A549 (cell line): ENCODE data around the gene PLPPR1. TPM values are rescaled to one million over a fixed set of nuclear protein-coding genes. Genes with fewer than 3 reads are reported as not detected.

Source experiments
- ATAC-seq, 2 experiments: fragments of 200-7000 bp in 1 of 2; fragments of >200 bp in 1 of 2; cut with Nextera tagmentation in 1 of 2; cut with Tn5 transposase in 1 of 2; 3 replicates each; pipeline versions ENCODE4 v1.8.0 to v1.9.1; 2018 to 2020; ENCODE audit warnings: mild to moderate bottlenecking in 1 of 2, moderate library complexity in 1 of 2
- CTCF ChIA-PET: fragments of 300-600 bp; sonication (Branson Sonifier 250); formaldehyde crosslinking; extraction: SDS; loops from one replicate; lab custom pipeline; 2021; ENCODE audit warnings: antibody characterized with exemption, inconsistent platforms; lab: Yijun Ruan, JAX
- POLR2A ChIA-PET: fragments of 350-600 bp; formaldehyde crosslinking; extraction: SDS; loops from one replicate; lab custom pipeline; 2021; ENCODE audit warnings: antibody characterized with exemption, inconsistent platforms; lab: Yijun Ruan, JAX
- DNase-seq, 2 experiments: peaks; one replicate each; pipeline versions ENCODE4 v3.0.0 to v3.0.0-alpha.2; 2011 to 2016; ENCODE audit warnings: low read depth in 1 of 2, low spot score in 1 of 2
- FAIRE-seq: peaks from 2 replicates; lab custom pipeline; 2011; peaks lifted over from hg19 to GRCh38; lab: Jason Lieb, UNC
- H3K27ac ChIP-seq, 2 experiments: fragments of >200 bp; sonication (Bioruptor Twin); formaldehyde crosslinking; 3 replicates each; pipeline ENCODE4 v1.5.1; 2016 to 2017
- H3K4me1 ChIP-seq: fragments of >200 bp; sonication (Bioruptor Twin); formaldehyde crosslinking; 3 replicates; pipeline ENCODE4 v1.6.1; 2016
- H3K4me2 ChIP-seq: fragments of >200 bp; sonication (Bioruptor Twin); formaldehyde crosslinking; 3 replicates; pipeline ENCODE4 v1.6.1; 2016
- H3K4me3 ChIP-seq: fragments of >200 bp; sonication (Bioruptor Twin); formaldehyde crosslinking; 3 replicates; pipeline ENCODE4 v1.5.1; 2016
- H3K9me3 ChIP-seq: fragments of >200 bp; sonication (Bioruptor Twin); formaldehyde crosslinking; 3 replicates; pipeline ENCODE4 v1.6.1; 2016
- CBX8 ChIP-seq: fragments of 200-600 bp; sonication (generic); IDR thresholded peaks from 2 replicates; pipeline ENCODE4 v1.6.1; 2016
- CHD4 ChIP-seq: fragments of 200-600 bp; sonication (generic); IDR thresholded peaks from 2 replicates; pipeline ENCODE4 v1.6.1; 2016; ENCODE audit warnings: antibody characterized with exemption, mild to moderate bottlenecking, borderline replicate concordance
- EHF ChIP-seq: fragments of 250-450 bp; sonication (Bioruptor Pico); IDR thresholded peaks from 2 replicates; pipeline ENCODE4 v1.5.0; 2020; ENCODE audit warnings: mild to moderate bottlenecking
- FOSL2 ChIP-seq, 2 experiments: fragments of 450-650 bp in 1 of 2; fragments of >200 bp in 1 of 2; sonication (Bioruptor Twin) in 1 of 2; formaldehyde crosslinking; IDR thresholded peaks; 2 replicates each; pipeline versions ENCODE4 v1.5.0 to v1.6.1; 2016 to 2020; ENCODE audit warnings: mild to moderate bottlenecking in 1 of 2, moderate library complexity in 1 of 2
- GATA3 ChIP-seq: IDR thresholded peaks from 2 replicates; pipeline ENCODE4 v1.6.1; 2012; ENCODE audit warnings: borderline replicate concordance
- HEYL ChIP-seq: fragments of 250-450 bp; sonication (Bioruptor Pico); IDR thresholded peaks from 2 replicates; pipeline ENCODE4 v1.8.0; 2021; ENCODE audit warnings: mild to moderate bottlenecking, moderate library complexity
- KDM1A ChIP-seq: fragments of 200-600 bp; sonication (generic); IDR thresholded peaks from 2 replicates; pipeline ENCODE4 v1.6.1; 2016; ENCODE audit warnings: low read depth, mild to moderate bottlenecking
- KDM5A ChIP-seq: fragments of 200-600 bp; sonication (generic); IDR thresholded peaks from 2 replicates; pipeline ENCODE4 v1.6.1; 2016; ENCODE audit warnings: antibody characterized with exemption, mild to moderate bottlenecking
- MAZ ChIP-seq: fragments of 150-350 bp; IDR thresholded peaks from 2 replicates; pipeline ENCODE4 v1.6.1; 2014; ENCODE audit warnings: antibody characterized with exemption, low read depth, low read length, borderline replicate concordance
- MYC ChIP-seq: IDR thresholded peaks from 2 replicates; pipeline ENCODE4 v1.6.1; 2012; ENCODE audit warnings: mild to moderate bottlenecking, inconsistent platforms, low read length, improper control_type of control experiment, borderline replicate concordance
- POLR2A ChIP-seq: IDR thresholded peaks from 2 replicates; pipeline ENCODE4 v1.6.1; 2012; ENCODE audit warnings: mild to moderate bottlenecking, low read length
- POLR2AphosphoS2 ChIP-seq: conservative IDR thresholded peaks from 2 replicates; pipeline ENCODE4 v1.6.1; 2012; ENCODE audit warnings: low read length, improper control_type of control experiment, inconsistent platforms
- RAD21 ChIP-seq, 2 experiments: fragments of >200 bp in 1 of 2; sonication (Bioruptor Twin) in 1 of 2; formaldehyde crosslinking in 1 of 2; IDR thresholded peaks in 1 of 2; conservative IDR thresholded peaks in 1 of 2; 2 replicates in 1 of 2; 3 replicates in 1 of 2; pipeline ENCODE4 v1.6.1; 2012 to 2018; ENCODE audit warnings: inconsistent platforms in 1 of 2
- RFX5 ChIP-seq: fragments of 450-650 bp; IDR thresholded peaks from 2 replicates; pipeline ENCODE4 v1.7.1; 2014; ENCODE audit warnings: antibody characterized with exemption, mild to moderate bottlenecking, moderate library complexity
- RNF2 ChIP-seq: fragments of 200-600 bp; sonication (generic); IDR thresholded peaks from 2 replicates; pipeline ENCODE4 v1.6.1; 2016; ENCODE audit warnings: low read depth, mild to moderate bottlenecking, antibody characterized with exemption, moderate library complexity, borderline replicate concordance
- TP53 ChIP-seq: fragments of 250-450 bp; sonication (Bioruptor Pico); IDR thresholded peaks from 2 replicates; pipeline ENCODE4 v1.5.0; 2021; ENCODE audit warnings: mild to moderate bottlenecking, moderate library complexity
- ZC3H11A ChIP-seq: fragments of 450-650 bp; IDR thresholded peaks from 2 replicates; pipeline ENCODE4 v1.6.1; 2014; ENCODE audit warnings: antibody characterized with exemption, mild to moderate bottlenecking
- ZFP36 ChIP-seq: fragments of 450-650 bp; IDR thresholded peaks from 2 replicates; pipeline ENCODE4 v1.6.1; 2014; ENCODE audit warnings: borderline replicate concordance; ENCODE audit not compliant: partially characterized antibody
- WGBS: methylation state at CpG from one replicate; pipeline ENCODE4 v1.1.6; 2017; ENCODE audit errors: missing lambda C conversion rate; 5-methylcytosine and 5-hydroxymethylcytosine counted together
- polyA plus RNA-seq, 4 experiments: library from polyadenylated mRNA; depleted of rRNA in 3 of 4; stranded (reverse); fragments of >200 nt; fragmentation: RNase III in 1 of 4; extraction: RNeasy Plus Mini Kit Qiagen cat#74134 plus additional on column Dnase treatment in 1 of 4; gene quantifications; 2 replicates in 3 of 4; 3 replicates in 1 of 4; pipeline ENCODE4 v1.2.3, GENCODE V29; 2011 to 2017
- TF ChIP-seq, protein P1 (sequence below): fragments of >200 bp; sonication (Bioruptor Twin); formaldehyde crosslinking; IDR thresholded peaks from 3 replicates; pipeline ENCODE4 v1.5.1; 2016
- TF ChIP-seq, protein P2 (sequence below): fragments of 200-600 bp; sonication (generic); IDR thresholded peaks from 2 replicates; pipeline ENCODE4 v1.6.1; 2016; ENCODE audit warnings: antibody characterized with exemption, mild to moderate bottlenecking, moderate library complexity
- TF ChIP-seq, protein P3 (sequence below): fragments of >200 bp; sonication (Bioruptor Twin); formaldehyde crosslinking; IDR thresholded peaks from 3 replicates; pipeline ENCODE4 v1.6.1; 2016
- TF ChIP-seq, protein P4 (sequence below): IDR thresholded peaks from 2 replicates; pipeline ENCODE4 v1.6.1; 2012

Gene PLPPR1
- polyA plus RNA-seq, 2 of the 4 experiments (the other 2 are of a cell fraction), result 0.06 to 1.2 TPM

DNA sequence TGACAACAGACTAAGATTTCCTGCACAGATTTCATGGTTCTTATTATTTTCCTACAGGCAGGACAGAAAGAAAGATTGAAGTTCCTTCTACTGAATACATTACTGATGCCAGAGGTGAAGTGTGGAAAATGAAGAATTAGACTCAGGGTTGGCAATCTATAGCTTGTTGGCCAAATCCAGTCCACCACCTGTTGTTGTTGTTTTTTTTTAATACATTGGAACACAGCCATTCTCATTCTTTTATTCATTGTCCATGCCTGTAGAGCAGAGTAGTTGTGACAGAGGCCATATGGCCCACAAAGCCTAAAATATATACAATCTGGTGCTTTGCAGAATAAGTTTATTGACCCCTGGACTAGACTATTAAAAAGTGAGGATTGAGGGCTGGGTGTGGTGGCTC is 5.8 kb upstream of the PLPPR1 start:
- no peak overlapping the region for H3K4me3 ChIP-seq
- ATAC-seq, result no peak
- CTCF ChIA-PET, result interaction anchor here (0.7 kb wide), 1 partner anchor 97 kb away, joined by 4 read pairs; no protein-coding TSS in a partner anchor
- no peak overlapping the region for H3K27ac ChIP-seq
- TF ChIP-seq HEYL (CRISPR knock-in tag) (no peak), EHF (CRISPR knock-in tag) (no peak), MAZ (no peak), MYC (no peak), RNF2 (no peak), FOSL2 (IDR thresholded peaks at IDR 0.05) (no peak), FOSL2 (CRISPR knock-in tag; IDR thresholded peaks at IDR 0.05) (no peak), CBX8 (no peak)
- TF ChIP-seq, protein P1, sequence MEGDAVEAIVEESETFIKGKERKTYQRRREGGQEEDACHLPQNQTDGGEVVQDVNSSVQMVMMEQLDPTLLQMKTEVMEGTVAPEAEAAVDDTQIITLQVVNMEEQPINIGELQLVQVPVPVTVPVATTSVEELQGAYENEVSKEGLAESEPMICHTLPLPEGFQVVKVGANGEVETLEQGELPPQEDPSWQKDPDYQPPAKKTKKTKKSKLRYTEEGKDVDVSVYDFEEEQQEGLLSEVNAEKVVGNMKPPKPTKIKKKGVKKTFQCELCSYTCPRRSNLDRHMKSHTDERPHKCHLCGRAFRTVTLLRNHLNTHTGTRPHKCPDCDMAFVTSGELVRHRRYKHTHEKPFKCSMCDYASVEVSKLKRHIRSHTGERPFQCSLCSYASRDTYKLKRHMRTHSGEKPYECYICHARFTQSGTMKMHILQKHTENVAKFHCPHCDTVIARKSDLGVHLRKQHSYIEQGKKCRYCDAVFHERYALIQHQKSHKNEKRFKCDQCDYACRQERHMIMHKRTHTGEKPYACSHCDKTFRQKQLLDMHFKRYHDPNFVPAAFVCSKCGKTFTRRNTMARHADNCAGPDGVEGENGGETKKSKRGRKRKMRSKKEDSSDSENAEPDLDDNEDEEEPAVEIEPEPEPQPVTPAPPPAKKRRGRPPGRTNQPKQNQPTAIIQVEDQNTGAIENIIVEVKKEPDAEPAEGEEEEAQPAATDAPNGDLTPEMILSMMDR, result no peak
- TF ChIP-seq, protein P2, sequence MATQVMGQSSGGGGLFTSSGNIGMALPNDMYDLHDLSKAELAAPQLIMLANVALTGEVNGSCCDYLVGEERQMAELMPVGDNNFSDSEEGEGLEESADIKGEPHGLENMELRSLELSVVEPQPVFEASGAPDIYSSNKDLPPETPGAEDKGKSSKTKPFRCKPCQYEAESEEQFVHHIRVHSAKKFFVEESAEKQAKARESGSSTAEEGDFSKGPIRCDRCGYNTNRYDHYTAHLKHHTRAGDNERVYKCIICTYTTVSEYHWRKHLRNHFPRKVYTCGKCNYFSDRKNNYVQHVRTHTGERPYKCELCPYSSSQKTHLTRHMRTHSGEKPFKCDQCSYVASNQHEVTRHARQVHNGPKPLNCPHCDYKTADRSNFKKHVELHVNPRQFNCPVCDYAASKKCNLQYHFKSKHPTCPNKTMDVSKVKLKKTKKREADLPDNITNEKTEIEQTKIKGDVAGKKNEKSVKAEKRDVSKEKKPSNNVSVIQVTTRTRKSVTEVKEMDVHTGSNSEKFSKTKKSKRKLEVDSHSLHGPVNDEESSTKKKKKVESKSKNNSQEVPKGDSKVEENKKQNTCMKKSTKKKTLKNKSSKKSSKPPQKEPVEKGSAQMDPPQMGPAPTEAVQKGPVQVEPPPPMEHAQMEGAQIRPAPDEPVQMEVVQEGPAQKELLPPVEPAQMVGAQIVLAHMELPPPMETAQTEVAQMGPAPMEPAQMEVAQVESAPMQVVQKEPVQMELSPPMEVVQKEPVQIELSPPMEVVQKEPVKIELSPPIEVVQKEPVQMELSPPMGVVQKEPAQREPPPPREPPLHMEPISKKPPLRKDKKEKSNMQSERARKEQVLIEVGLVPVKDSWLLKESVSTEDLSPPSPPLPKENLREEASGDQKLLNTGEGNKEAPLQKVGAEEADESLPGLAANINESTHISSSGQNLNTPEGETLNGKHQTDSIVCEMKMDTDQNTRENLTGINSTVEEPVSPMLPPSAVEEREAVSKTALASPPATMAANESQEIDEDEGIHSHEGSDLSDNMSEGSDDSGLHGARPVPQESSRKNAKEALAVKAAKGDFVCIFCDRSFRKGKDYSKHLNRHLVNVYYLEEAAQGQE, result no peak
- TF ChIP-seq, all 56 proteins: peak for 0
- POLR2A ChIA-PET, result no interaction called here
- Histone ChIP-seq H3K9me3 (no peaks in the 10 kb centered on the region), H3K4me2 (no peak overlapping the region), H3K4me1 (no peaks in the 10 kb centered on the region)
- no peak for FAIRE-seq
- no peak for DNase-seq

DNA sequence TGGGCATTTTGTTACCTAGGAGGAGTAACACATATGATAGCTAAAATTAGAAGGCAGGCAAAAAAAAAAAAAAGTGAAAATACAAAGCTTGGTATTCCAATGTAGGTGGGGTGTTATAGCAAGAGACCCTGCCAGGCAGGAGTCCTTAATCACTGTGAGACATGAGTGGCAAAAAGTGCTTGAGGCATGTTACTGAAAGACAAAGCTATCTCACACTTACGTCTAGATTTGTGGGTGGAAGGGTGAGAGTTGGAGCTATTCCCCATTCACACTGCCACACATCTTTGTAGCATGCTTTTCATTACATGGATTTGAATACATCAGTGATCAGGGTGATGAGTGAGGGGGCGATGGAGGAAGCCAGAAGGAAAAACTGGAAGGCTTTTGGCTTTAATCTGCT is 2.6 kb upstream of the PLPPR1 start:
- no peak for FAIRE-seq
- ChIA-PET POLR2A (no interaction called here), CTCF (interaction anchor here (0.8 to 1.2 kb wide), 2 partner anchors 286 to 424 kb away, joined by 3 to 6 read pairs; no protein-coding TSS in a partner anchor)
- H3K4me3 ChIP-seq, result no peak overlapping the region
- no peak overlapping the region for H3K4me2 ChIP-seq
- H3K27ac ChIP-seq, result no peak overlapping the region
- no peaks in the 10 kb centered on the region for H3K9me3 ChIP-seq
- TF ChIP-seq CHD4 (no peak), KDM1A (no peak), KDM5A (no peak), GATA3 (no peak), POLR2AphosphoS2 (no peak), MYC (no peak), POLR2A (no peak), ZFP36 (no peak), TP53 (CRISPR knock-in tag) (no peak), ZC3H11A (no peak), RAD21 (conservative IDR thresholded peaks at IDR 0.05 in 1 of 2, IDR thresholded peaks at IDR 0.05 in 1 of 2) (no peak), RFX5 (no peak)
- TF ChIP-seq, protein P3, sequence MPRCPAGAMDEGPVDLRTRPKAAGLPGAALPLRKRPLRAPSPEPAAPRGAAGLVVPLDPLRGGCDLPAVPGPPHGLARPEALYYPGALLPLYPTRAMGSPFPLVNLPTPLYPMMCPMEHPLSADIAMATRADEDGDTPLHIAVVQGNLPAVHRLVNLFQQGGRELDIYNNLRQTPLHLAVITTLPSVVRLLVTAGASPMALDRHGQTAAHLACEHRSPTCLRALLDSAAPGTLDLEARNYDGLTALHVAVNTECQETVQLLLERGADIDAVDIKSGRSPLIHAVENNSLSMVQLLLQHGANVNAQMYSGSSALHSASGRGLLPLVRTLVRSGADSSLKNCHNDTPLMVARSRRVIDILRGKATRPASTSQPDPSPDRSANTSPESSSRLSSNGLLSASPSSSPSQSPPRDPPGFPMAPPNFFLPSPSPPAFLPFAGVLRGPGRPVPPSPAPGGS, result no peak
- TF ChIP-seq, protein P4, sequence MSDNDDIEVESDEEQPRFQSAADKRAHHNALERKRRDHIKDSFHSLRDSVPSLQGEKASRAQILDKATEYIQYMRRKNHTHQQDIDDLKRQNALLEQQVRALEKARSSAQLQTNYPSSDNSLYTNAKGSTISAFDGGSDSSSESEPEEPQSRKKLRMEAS, result no peak
- DNase-seq, result no peak
- 0 out of 3 replicates have a peak, but pooled peaks cover 2% of the 10 kb centered on the region for H3K4me1 ChIP-seq
- WGBS, result 20% methylated on average over 2 of the region's 2 CpGs
- ATAC-seq, result no peak
